K562 (cell line): ENCODE data around the gene SREBF1. TPM values are rescaled to one million over a fixed set of nuclear protein-coding genes. Genes with fewer than 3 reads are reported as not detected.

Experiments used
- FOXK2 ChIP-seq, 2 experiments: fragments of 450-650 bp; IDR thresholded peaks in 1 of 2; conservative IDR thresholded peaks in 1 of 2; 2 replicates each; pipeline ENCODE4 v1.6.1; 2016; ENCODE audit warnings: low read depth in 2 of 2, mild to moderate bottlenecking in 1 of 2
- GATA2 ChIP-seq: sonication (generic); formaldehyde crosslinking; IDR thresholded peaks from 2 replicates; pipeline ENCODE4 v1.4.0; 2020; ENCODE audit warnings: mild to moderate bottlenecking, missing genetic modification reagents
- HDAC1 ChIP-seq, 2 experiments: fragments of 450-650 bp; IDR thresholded peaks; 2 replicates each; pipeline ENCODE4 v1.6.1; 2016 to 2017; ENCODE audit warnings: inconsistent platforms in 1 of 2, mild to moderate bottlenecking in 1 of 2, moderate library complexity in 1 of 2
- MTA3 ChIP-seq: fragments of 450-650 bp; formaldehyde crosslinking; IDR thresholded peaks from 2 replicates; pipeline ENCODE4 v1.6.1; 2017; ENCODE audit warnings: mild to moderate bottlenecking, borderline replicate concordance
- NR1H2 ChIP-seq: sonication (generic); formaldehyde crosslinking; IDR thresholded peaks from 2 replicates; pipeline ENCODE4 v1.4.0; 2020; ENCODE audit warnings: mild to moderate bottlenecking, missing genetic modification reagents
- ZBED1 ChIP-seq: IDR thresholded peaks from 2 replicates; pipeline ENCODE4 v1.6.1; 2014
- ZNF282 ChIP-seq: sonication (generic); formaldehyde crosslinking; IDR thresholded peaks from 2 replicates; pipeline ENCODE4 v1.8.1; 2023; ENCODE audit warnings: missing genetic modification reagents
- ZNF830 ChIP-seq: fragments of 250-450 bp; sonication (Bioruptor Pico); IDR thresholded peaks from 2 replicates; pipeline ENCODE4 v1.5.0; 2021; ENCODE audit warnings: mild to moderate bottlenecking
- polyA plus RNA-seq, 8 experiments: library from polyadenylated mRNA; depleted of rRNA in 4 of 8; stranded (reverse) in 5 of 8; unstranded in 3 of 8; fragments of >200 nt; fragmentation: Nextera tagmentation in 2 of 8; fragmentation: Illumina TruSeq in 1 of 8; extraction: Ambion mirVana in 2 of 8; extraction: Trizol in 1 of 8; gene quantifications; 2 replicates each; pipeline versions ENCODE4 v1.2.1 to v1.2.3, GENCODE V29; 2011 to 2014; ENCODE audit warnings: inconsistent platforms in 1 of 8, missing spikeins in 1 of 8
- total RNA-seq, 7 experiments: library from RNA; depleted of rRNA in 6 of 7; stranded (reverse); fragments of >200 nt in 6 of 7; fragmentation: Illumina TruSeq in 2 of 7; extraction: Trizol in 2 of 7; gene quantifications; 2 replicates each; pipeline versions ENCODE4 v1.2.1 to v1.2.3, GENCODE V29; 2011 to 2021; ENCODE audit warnings: low replicate concordance in 1 of 7
- TF ChIP-seq, protein P1 (sequence below): fragments of 250-450 bp; sonication (Bioruptor Pico); IDR thresholded peaks from 2 replicates; pipeline ENCODE4 v1.4.0; 2020; ENCODE audit warnings: mild to moderate bottlenecking, moderate library complexity
- TF ChIP-seq, protein P2 (sequence below): fragments of 450-650 bp; IDR thresholded peaks from 2 replicates; pipeline ENCODE4 v1.6.1; 2017; ENCODE audit warnings: antibody characterized with exemption
- TF ChIP-seq, protein P3 (sequence below), 2 experiments: IDR thresholded peaks; 2 replicates each; pipeline ENCODE4 v1.6.1; 2011; ENCODE audit warnings: borderline replicate concordance in 1 of 2, control low read depth in 1 of 2, low read depth in 1 of 2, low read length in 1 of 2, mild to moderate bottlenecking in 1 of 2, mixed read lengths in 1 of 2, moderate library complexity in 1 of 2; ENCODE audit not compliant: insufficient read depth in 1 of 2, insufficient read length in 1 of 2, poor library complexity in 1 of 2, severe bottlenecking in 1 of 2; ENCODE audit errors: extremely low read depth in 1 of 2
- TF ChIP-seq, protein P4 (sequence below): IDR thresholded peaks from 2 replicates; pipeline ENCODE4 v1.6.1; 2014; ENCODE audit warnings: antibody characterized with exemption
- TF ChIP-seq, protein P5 (sequence below), 2 experiments: fragments of 450-650 bp in 1 of 2; sonication (generic) in 1 of 2; formaldehyde crosslinking in 1 of 2; IDR thresholded peaks in 1 of 2; conservative IDR thresholded peaks in 1 of 2; 2 replicates each; pipeline versions ENCODE4 v1.6.1 to v1.8.1; 2016 to 2023; ENCODE audit warnings: mild to moderate bottlenecking in 2 of 2, moderate library complexity in 2 of 2, inconsistent platforms in 1 of 2, missing genetic modification reagents in 1 of 2
- TF ChIP-seq, protein P6 (sequence below): sonication (generic); formaldehyde crosslinking; IDR thresholded peaks from 2 replicates; pipeline ENCODE4 v1.8.1; 2023; ENCODE audit warnings: mild to moderate bottlenecking, missing genetic modification reagents, moderate library complexity
- TF ChIP-seq, protein P7 (sequence below): fragments of 450-650 bp; IDR thresholded peaks from 2 replicates; pipeline ENCODE4 v1.6.1; 2016; ENCODE audit warnings: antibody characterized with exemption

The SREBF1 gene
- total and polyA plus RNA-seq, 9 of the 15 experiments (the other 6 are each of a cell fraction or from before 2014, with no cell fraction given), result 1.6 to 169 (median 69.4) TPM

DNA sequence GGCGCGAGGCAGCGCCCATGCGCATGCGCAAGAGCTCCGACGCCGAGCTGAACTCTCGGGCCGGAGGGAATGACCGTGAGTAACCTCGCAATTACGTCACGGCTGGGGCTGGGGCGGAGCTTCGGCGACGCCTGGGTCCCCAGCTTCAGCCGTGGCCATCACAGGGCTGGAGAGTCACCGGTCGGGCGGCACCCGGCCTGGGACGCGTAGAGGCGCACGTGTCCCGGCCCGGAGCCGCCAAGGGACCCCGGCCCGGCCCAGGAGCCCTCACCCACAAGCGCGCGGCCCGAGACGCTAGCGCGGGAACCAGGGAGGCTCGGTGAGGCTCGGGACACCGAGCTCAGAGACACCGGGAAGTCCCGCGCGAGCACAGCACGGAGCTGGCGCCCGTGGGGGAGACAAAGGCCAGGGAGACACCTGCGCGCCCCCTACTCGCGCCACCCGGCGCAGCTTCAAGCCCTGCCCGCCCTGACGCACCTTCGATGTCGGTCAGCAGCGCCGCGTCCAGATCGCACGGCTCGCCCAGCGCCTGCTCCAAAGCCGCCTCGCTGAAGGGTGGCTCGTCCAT lies 452 bp downstream of the SREBF1 start (continued):
- TF ChIP-seq, protein P1, sequence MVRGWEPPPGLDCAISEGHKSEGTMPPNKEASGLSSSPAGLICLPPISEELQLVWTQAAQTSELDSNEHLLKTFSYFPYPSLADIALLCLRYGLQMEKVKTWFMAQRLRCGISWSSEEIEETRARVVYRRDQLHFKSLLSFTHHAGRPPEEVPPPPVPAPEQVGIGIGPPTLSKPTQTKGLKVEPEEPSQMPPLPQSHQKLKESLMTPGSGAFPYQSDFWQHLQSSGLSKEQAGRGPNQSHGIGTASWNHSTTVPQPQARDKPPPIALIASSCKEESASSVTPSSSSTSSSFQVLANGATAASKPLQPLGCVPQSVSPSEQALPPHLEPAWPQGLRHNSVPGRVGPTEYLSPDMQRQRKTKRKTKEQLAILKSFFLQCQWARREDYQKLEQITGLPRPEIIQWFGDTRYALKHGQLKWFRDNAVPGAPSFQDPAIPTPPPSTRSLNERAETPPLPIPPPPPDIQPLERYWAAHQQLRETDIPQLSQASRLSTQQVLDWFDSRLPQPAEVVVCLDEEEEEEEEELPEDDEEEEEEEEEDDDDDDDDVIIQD (CRISPR knock-in tag), result no peak
- TF ChIP-seq, protein P2, sequence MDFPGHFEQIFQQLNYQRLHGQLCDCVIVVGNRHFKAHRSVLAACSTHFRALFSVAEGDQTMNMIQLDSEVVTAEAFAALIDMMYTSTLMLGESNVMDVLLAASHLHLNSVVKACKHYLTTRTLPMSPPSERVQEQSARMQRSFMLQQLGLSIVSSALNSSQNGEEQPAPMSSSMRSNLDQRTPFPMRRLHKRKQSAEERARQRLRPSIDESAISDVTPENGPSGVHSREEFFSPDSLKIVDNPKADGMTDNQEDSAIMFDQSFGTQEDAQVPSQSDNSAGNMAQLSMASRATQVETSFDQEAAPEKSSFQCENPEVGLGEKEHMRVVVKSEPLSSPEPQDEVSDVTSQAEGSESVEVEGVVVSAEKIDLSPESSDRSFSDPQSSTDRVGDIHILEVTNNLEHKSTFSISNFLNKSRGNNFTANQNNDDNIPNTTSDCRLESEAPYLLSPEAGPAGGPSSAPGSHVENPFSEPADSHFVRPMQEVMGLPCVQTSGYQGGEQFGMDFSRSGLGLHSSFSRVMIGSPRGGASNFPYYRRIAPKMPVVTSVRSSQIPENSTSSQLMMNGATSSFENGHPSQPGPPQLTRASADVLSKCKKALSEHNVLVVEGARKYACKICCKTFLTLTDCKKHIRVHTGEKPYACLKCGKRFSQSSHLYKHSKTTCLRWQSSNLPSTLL, result no peak
- TF ChIP-seq, protein P3, sequence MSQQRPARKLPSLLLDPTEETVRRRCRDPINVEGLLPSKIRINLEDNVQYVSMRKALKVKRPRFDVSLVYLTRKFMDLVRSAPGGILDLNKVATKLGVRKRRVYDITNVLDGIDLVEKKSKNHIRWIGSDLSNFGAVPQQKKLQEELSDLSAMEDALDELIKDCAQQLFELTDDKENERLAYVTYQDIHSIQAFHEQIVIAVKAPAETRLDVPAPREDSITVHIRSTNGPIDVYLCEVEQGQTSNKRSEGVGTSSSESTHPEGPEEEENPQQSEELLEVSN (IDR thresholded peaks at IDR 0.05; ENCODE audit: borderline replicate concordance in 1 of 2, extremely low read depth in 1 of 2, insufficient read depth in 1 of 2, insufficient read length in 1 of 2, low read depth in 1 of 2, low read length in 1 of 2, poor library complexity in 1 of 2, severe bottlenecking in 1 of 2), result peak in 1 of 2 experiments; percentile 96
- TF ChIP-seq, protein P4, sequence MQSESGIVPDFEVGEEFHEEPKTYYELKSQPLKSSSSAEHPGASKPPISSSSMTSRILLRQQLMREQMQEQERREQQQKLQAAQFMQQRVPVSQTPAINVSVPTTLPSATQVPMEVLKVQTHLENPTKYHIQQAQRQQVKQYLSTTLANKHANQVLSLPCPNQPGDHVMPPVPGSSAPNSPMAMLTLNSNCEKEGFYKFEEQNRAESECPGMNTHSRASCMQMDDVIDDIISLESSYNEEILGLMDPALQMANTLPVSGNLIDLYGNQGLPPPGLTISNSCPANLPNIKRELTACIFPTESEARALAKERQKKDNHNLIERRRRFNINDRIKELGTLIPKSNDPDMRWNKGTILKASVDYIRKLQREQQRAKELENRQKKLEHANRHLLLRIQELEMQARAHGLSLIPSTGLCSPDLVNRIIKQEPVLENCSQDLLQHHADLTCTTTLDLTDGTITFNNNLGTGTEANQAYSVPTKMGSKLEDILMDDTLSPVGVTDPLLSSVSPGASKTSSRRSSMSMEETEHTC, result 0 out of 2 replicates have a peak, but pooled peaks have one; percentile 30
- TF ChIP-seq MTA3 (0 out of 2 replicates have a peak, but pooled peaks have one; percentile 38), NR1H2 (CRISPR knock-in tag) (peak; percentile 100), GATA2 (no peak), FOXK2 (conservative IDR thresholded peaks at IDR 0.05 in 1 of 2, IDR thresholded peaks at IDR 0.05 in 1 of 2; ENCODE audit: low read depth in 2 of 2) (0 out of 4 replicates have a peak, but pooled peaks of 1 of the 2 experiments have one; percentile 42), ZNF282 (0 out of 2 replicates have a peak, but pooled peaks have one; percentile 78), HDAC1 (IDR thresholded peaks at IDR 0.05) (peak in 1 of 2 experiments; percentile 80; a peak in 2 of 4 replicates), ZNF830 (0 out of 2 replicates have a peak, but pooled peaks have one; percentile 42), ZBED1 (0 out of 2 replicates have a peak, but pooled peaks have one; percentile 22)
- TF ChIP-seq, protein P5, sequence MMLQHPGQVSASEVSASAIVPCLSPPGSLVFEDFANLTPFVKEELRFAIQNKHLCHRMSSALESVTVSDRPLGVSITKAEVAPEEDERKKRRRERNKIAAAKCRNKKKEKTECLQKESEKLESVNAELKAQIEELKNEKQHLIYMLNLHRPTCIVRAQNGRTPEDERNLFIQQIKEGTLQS (IDR thresholded peaks at IDR 0.05), result peak; percentile 88
- TF ChIP-seq, protein P5 (CRISPR knock-in tag; conservative IDR thresholded peaks at IDR 0.05), result peak; percentile 77
- TF ChIP-seq, protein P6, sequence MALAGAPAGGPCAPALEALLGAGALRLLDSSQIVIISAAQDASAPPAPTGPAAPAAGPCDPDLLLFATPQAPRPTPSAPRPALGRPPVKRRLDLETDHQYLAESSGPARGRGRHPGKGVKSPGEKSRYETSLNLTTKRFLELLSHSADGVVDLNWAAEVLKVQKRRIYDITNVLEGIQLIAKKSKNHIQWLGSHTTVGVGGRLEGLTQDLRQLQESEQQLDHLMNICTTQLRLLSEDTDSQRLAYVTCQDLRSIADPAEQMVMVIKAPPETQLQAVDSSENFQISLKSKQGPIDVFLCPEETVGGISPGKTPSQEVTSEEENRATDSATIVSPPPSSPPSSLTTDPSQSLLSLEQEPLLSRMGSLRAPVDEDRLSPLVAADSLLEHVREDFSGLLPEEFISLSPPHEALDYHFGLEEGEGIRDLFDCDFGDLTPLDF (CRISPR knock-in tag), result peak; percentile 66; the same call in 1 of the 2 replicates
- TF ChIP-seq, protein P7, sequence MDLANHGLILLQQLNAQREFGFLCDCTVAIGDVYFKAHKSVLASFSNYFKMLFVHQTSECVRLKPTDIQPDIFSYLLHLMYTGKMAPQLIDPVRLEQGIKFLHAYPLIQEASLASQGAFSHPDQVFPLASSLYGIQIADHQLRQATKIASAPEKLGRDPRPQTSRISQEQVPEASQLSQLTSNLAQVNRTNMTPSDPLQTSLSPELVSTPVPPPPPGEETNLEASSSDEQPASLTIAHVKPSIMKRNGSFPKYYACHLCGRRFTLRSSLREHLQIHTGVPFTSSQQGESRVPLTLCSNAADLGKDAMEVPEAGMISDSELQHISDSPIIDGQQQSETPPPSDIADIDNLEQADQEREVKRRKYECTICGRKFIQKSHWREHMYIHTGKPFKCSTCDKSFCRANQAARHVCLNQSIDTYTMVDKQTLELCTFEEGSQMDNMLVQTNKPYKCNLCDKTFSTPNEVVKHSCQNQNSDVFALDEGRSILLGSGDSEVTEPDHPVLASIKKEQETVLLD, result peak; percentile 98
